HEK293 (cell line): ENCODE measurements around the gene ZNF107.

Experiments
- CTCF ChIA-PET: fragments of 350-600 bp; formaldehyde crosslinking; extraction: SDS; loops from one replicate; lab custom pipeline; 2021; ENCODE audit warnings: antibody characterized with exemption; lab: Yijun Ruan, JAX
- POLR2A ChIA-PET: fragments of 300-600 bp; formaldehyde crosslinking; extraction: SDS; loops from one replicate; lab custom pipeline; 2020; ENCODE audit warnings: antibody characterized with exemption, inconsistent platforms; lab: Yijun Ruan, JAX
- H3K27ac ChIP-seq: fragments of 200-500 bp; sonication (Bioruptor generic); 2 replicates; pipeline ENCODE4 v1.5.1; 2014; ENCODE audit warnings: low read depth, low read length, control low read depth, inconsistent platforms; ENCODE audit errors: extremely low read depth
- H3K36me3 ChIP-seq, 2 experiments: fragments of 200-500 bp in 1 of 2; sonication (Bioruptor generic) in 1 of 2; 1 replicate in 1 of 2; 2 replicates in 1 of 2; pipeline ENCODE4 v1.5.1; 2014 to 2017; ENCODE audit warnings: inconsistent platforms in 2 of 2, low read length in 2 of 2; ENCODE audit not compliant: control insufficient read depth in 2 of 2, insufficient read depth in 1 of 2
- H3K4me1 ChIP-seq: fragments of 200-500 bp; sonication (Bioruptor generic); 2 replicates; pipeline ENCODE4 v1.5.1; 2014; ENCODE audit warnings: mild to moderate bottlenecking, low read length, inconsistent platforms; ENCODE audit not compliant: control insufficient read depth, insufficient read depth
- H3K4me3 ChIP-seq: 2 replicates; pipeline ENCODE4 v1.5.1; 2011; ENCODE audit warnings: low read depth, mild to moderate bottlenecking, control low read depth, low read length, moderate library complexity
- H3K9me3 ChIP-seq: fragments of 200-500 bp; sonication (Bioruptor generic); 2 replicates; pipeline ENCODE4 v1.5.1; 2014; ENCODE audit warnings: low read depth, low read length, inconsistent platforms; ENCODE audit not compliant: control insufficient read depth, insufficient read depth
- BCL11B ChIP-seq: fragments of 450-650 bp; formaldehyde crosslinking; IDR thresholded peaks from 2 replicates; pipeline ENCODE4 v1.5.1; 2016; ENCODE audit warnings: low read depth, missing biosample characterization, missing genetic modification characterization
- CTCF ChIP-seq: fragments of 450-650 bp; formaldehyde crosslinking; IDR thresholded peaks from 2 replicates; pipeline ENCODE4 v1.5.1; 2016; ENCODE audit warnings: missing biosample characterization, missing genetic modification characterization
- KLF16 ChIP-seq: fragments of 450-650 bp; formaldehyde crosslinking; IDR thresholded peaks from 2 replicates; pipeline ENCODE4 v1.5.1; 2017; ENCODE audit warnings: missing biosample characterization, missing genetic modification characterization
- KLF9 ChIP-seq: fragments of 450-650 bp; formaldehyde crosslinking; IDR thresholded peaks from 2 replicates; pipeline ENCODE4 v1.5.1; 2016; ENCODE audit warnings: missing biosample characterization, missing genetic modification characterization, low read depth
- PRDM10 ChIP-seq: fragments of 450-650 bp; formaldehyde crosslinking; IDR thresholded peaks from 2 replicates; pipeline ENCODE4 v1.5.1; 2016; ENCODE audit warnings: missing biosample characterization, missing genetic modification characterization
- TRIM28 ChIP-seq: IDR thresholded peaks from 2 replicates; pipeline ENCODE4 v1.6.1; 2011; ENCODE audit warnings: low read length, control low read depth, borderline replicate concordance
- ZBTB20 ChIP-seq: fragments of 450-650 bp; formaldehyde crosslinking; IDR thresholded peaks from 2 replicates; pipeline ENCODE4 v1.5.1; 2016; ENCODE audit warnings: missing biosample characterization, missing genetic modification characterization
- ZBTB26 ChIP-seq: fragments of 450-650 bp; formaldehyde crosslinking; optimal IDR thresholded peaks from 2 replicates; pipeline ENCODE3; 2016; ENCODE audit warnings: missing biosample characterization, mild to moderate bottlenecking, missing genetic modification characterization
- ZBTB7A ChIP-seq: fragments of 450-650 bp; formaldehyde crosslinking; IDR thresholded peaks from 2 replicates; pipeline ENCODE4 v1.5.1; 2016; ENCODE audit warnings: low read depth, missing biosample characterization, missing genetic modification characterization
- ZNF473 ChIP-seq: fragments of 450-650 bp; formaldehyde crosslinking; IDR thresholded peaks from 2 replicates; pipeline ENCODE4 v1.5.1; 2017; ENCODE audit warnings: missing biosample characterization, missing genetic modification characterization
- ZNF488 ChIP-seq: fragments of 450-650 bp; formaldehyde crosslinking; IDR thresholded peaks from 2 replicates; pipeline ENCODE4 v1.5.1; 2016; ENCODE audit warnings: missing biosample characterization, missing genetic modification characterization
- ZNF501 ChIP-seq: fragments of 450-650 bp; formaldehyde crosslinking; IDR thresholded peaks from 2 replicates; pipeline ENCODE4 v1.5.1; 2016; ENCODE audit warnings: missing biosample characterization, missing genetic modification characterization
- ZNF514 ChIP-seq: fragments of 450-650 bp; formaldehyde crosslinking; IDR thresholded peaks from 2 replicates; pipeline ENCODE4 v1.5.1; 2016; ENCODE audit warnings: missing biosample characterization, missing genetic modification characterization
- ZNF654 ChIP-seq: fragments of 450-650 bp; formaldehyde crosslinking; IDR thresholded peaks from 2 replicates; pipeline ENCODE4 v1.5.1; 2016; ENCODE audit warnings: low read depth, missing biosample characterization, missing genetic modification characterization
- ZNF704 ChIP-seq: fragments of 450-650 bp; formaldehyde crosslinking; IDR thresholded peaks from 2 replicates; pipeline ENCODE4 v1.5.1; 2016; ENCODE audit warnings: missing biosample characterization, missing genetic modification characterization
- ZNF830 ChIP-seq: fragments of 450-650 bp; IDR thresholded peaks from 2 replicates; pipeline ENCODE4 v1.5.0; 2018; ENCODE audit warnings: missing biosample characterization, missing genetic modification characterization, low read depth, mild to moderate bottlenecking, moderate library complexity
- TF ChIP-seq, protein P1 (sequence below): fragments of 450-650 bp; formaldehyde crosslinking; IDR thresholded peaks from 2 replicates; pipeline ENCODE4 v1.5.1; 2016; ENCODE audit warnings: missing biosample characterization, missing genetic modification characterization

The ZNF107 gene

DNA sequence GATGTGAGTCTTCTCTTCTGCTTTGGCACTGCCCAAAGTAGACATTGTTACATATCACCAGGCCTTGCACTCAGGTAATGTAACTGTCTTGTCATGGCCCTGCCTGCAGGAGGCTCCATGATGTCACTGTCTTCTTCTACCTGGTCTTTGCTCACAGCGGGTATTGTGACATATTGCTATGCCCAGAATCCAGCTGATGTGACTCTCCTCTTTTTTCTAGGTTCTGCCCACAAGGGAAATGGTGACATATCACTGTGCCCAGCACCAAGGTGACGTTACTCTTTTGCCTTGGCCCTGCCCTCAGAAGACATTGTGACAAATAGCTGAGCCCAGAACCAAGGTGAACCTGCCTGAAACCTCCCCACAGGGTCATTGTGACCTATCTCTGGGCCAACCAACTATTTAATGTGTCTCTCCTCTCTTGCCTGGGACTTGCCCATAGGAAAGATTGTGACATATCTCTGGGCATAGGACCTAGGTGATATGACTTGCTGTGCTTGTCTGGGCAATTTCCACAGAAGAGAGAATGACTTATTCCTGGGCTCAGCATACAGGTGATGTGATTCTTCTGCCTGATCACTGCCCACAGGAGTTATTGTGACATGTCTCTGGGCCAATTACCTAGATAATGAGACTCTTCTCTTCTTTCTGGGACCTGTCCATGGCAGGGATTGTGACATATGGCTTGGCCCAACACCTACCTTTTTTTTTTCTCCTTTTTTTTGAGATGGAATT lies 26.5 kb upstream of the ZNF107 start:
- H3K4me1 ChIP-seq, result no peaks in the 10 kb centered on the region
- no peak overlapping the region for H3K27ac ChIP-seq
- H3K4me3 ChIP-seq, result no peak overlapping the region
- H3K36me3 ChIP-seq, result no peaks in the 10 kb centered on the region
- ChIA-PET CTCF (no interaction called here), POLR2A (no interaction called here)
- TF ChIP-seq ZBTB20 (no peak), ZNF654 (tag by site-specific recombination) (no peak), ZBTB7A (tag by site-specific recombination) (no peak)
- TF ChIP-seq, all 188 proteins: peak for 0
- no peaks in the 10 kb centered on the region for H3K9me3 ChIP-seq

DNA sequence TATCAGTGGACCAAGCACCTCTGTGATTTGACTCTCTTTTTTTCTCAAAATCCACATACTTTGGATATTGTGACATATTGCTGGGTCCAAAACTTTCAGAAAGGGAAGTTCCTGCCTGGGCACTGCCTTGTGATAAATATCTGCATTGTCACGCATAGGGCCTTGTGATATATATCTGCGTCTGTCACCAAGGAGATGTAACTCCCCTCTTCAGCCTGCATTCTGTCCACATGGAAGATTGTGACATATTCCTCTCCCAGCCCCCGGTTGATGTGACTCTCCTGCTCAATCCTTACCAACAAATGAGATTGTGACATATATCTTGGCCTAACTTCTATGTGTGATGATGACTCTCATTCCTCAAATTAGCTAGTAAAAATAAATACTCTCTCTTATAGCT lies 25.4 kb upstream of the ZNF107 start:
- POLR2A ChIA-PET, result no interaction called here
- no peak overlapping the region for H3K4me3 ChIP-seq
- H3K27ac ChIP-seq, result no peak overlapping the region
- H3K4me1 ChIP-seq, result no peaks in the 10 kb centered on the region
- TF ChIP-seq ZBTB26 (tag by site-specific recombination), result no peak
- TF ChIP-seq, protein P1, sequence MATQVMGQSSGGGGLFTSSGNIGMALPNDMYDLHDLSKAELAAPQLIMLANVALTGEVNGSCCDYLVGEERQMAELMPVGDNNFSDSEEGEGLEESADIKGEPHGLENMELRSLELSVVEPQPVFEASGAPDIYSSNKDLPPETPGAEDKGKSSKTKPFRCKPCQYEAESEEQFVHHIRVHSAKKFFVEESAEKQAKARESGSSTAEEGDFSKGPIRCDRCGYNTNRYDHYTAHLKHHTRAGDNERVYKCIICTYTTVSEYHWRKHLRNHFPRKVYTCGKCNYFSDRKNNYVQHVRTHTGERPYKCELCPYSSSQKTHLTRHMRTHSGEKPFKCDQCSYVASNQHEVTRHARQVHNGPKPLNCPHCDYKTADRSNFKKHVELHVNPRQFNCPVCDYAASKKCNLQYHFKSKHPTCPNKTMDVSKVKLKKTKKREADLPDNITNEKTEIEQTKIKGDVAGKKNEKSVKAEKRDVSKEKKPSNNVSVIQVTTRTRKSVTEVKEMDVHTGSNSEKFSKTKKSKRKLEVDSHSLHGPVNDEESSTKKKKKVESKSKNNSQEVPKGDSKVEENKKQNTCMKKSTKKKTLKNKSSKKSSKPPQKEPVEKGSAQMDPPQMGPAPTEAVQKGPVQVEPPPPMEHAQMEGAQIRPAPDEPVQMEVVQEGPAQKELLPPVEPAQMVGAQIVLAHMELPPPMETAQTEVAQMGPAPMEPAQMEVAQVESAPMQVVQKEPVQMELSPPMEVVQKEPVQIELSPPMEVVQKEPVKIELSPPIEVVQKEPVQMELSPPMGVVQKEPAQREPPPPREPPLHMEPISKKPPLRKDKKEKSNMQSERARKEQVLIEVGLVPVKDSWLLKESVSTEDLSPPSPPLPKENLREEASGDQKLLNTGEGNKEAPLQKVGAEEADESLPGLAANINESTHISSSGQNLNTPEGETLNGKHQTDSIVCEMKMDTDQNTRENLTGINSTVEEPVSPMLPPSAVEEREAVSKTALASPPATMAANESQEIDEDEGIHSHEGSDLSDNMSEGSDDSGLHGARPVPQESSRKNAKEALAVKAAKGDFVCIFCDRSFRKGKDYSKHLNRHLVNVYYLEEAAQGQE, result no peak
- no peak for TF ChIP-seq ZNF473
- TF ChIP-seq ZNF501 (tag by site-specific recombination), result no peak
- TF ChIP-seq CTCF (tag by site-specific recombination), result no peak
- TF ChIP-seq ZNF704 (tag by site-specific recombination), result no peak
- TF ChIP-seq ZNF488, result no peak
- no peak for TF ChIP-seq ZNF830
- TF ChIP-seq KLF16 (tag by site-specific recombination), result no peak
- no peak for TF ChIP-seq ZNF514 (tag by site-specific recombination)
- no peak for TF ChIP-seq PRDM10
- TF ChIP-seq BCL11B (tag by site-specific recombination), result no peak
- no peak for TF ChIP-seq KLF9 (tag by site-specific recombination)
- no peak for TF ChIP-seq TRIM28
- CTCF ChIA-PET, result interaction anchor here (1.1 kb wide), 1 partner anchor 10 kb away, joined by 3 read pairs; no protein-coding TSS in a partner anchor
- H3K9me3 ChIP-seq, result no peaks in the 10 kb centered on the region
- H3K36me3 ChIP-seq, result no peaks in the 10 kb centered on the region
